Lung microvascular endothelial cell (primary cell): ENCODE data around the gene NBEA. TPM values are rescaled to one million over a fixed set of nuclear protein-coding genes. Genes with fewer than 3 reads are reported as not detected.
"Not testable (repeated sequence)": the region's sequence is repeated elsewhere in the genome, so short reads cannot be mapped to it uniquely, and the experiment has no call there.

Experiments used
- DNase-seq, 2 donors: peaks; one replicate each; pipeline versions ENCODE4 v3.0.0 to v3.0.0-alpha.2; 2010; ENCODE audit warnings: low read depth in 2 of 2
- total RNA-seq: library from RNA; depleted of rRNA; stranded (reverse); fragments of >200 nt; gene quantifications from 2 replicates; pipeline ENCODE4 v1.2.1, GENCODE V29; 2014

Gene NBEA, protein sequence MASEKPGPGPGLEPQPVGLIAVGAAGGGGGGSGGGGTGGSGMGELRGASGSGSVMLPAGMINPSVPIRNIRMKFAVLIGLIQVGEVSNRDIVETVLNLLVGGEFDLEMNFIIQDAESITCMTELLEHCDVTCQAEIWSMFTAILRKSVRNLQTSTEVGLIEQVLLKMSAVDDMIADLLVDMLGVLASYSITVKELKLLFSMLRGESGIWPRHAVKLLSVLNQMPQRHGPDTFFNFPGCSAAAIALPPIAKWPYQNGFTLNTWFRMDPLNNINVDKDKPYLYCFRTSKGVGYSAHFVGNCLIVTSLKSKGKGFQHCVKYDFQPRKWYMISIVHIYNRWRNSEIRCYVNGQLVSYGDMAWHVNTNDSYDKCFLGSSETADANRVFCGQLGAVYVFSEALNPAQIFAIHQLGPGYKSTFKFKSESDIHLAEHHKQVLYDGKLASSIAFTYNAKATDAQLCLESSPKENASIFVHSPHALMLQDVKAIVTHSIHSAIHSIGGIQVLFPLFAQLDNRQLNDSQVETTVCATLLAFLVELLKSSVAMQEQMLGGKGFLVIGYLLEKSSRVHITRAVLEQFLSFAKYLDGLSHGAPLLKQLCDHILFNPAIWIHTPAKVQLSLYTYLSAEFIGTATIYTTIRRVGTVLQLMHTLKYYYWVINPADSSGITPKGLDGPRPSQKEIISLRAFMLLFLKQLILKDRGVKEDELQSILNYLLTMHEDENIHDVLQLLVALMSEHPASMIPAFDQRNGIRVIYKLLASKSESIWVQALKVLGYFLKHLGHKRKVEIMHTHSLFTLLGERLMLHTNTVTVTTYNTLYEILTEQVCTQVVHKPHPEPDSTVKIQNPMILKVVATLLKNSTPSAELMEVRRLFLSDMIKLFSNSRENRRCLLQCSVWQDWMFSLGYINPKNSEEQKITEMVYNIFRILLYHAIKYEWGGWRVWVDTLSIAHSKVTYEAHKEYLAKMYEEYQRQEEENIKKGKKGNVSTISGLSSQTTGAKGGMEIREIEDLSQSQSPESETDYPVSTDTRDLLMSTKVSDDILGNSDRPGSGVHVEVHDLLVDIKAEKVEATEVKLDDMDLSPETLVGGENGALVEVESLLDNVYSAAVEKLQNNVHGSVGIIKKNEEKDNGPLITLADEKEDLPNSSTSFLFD (N-terminal part only)
- 0.65 and 1.4 TPM in 2 replicates for total RNA-seq

DNA sequence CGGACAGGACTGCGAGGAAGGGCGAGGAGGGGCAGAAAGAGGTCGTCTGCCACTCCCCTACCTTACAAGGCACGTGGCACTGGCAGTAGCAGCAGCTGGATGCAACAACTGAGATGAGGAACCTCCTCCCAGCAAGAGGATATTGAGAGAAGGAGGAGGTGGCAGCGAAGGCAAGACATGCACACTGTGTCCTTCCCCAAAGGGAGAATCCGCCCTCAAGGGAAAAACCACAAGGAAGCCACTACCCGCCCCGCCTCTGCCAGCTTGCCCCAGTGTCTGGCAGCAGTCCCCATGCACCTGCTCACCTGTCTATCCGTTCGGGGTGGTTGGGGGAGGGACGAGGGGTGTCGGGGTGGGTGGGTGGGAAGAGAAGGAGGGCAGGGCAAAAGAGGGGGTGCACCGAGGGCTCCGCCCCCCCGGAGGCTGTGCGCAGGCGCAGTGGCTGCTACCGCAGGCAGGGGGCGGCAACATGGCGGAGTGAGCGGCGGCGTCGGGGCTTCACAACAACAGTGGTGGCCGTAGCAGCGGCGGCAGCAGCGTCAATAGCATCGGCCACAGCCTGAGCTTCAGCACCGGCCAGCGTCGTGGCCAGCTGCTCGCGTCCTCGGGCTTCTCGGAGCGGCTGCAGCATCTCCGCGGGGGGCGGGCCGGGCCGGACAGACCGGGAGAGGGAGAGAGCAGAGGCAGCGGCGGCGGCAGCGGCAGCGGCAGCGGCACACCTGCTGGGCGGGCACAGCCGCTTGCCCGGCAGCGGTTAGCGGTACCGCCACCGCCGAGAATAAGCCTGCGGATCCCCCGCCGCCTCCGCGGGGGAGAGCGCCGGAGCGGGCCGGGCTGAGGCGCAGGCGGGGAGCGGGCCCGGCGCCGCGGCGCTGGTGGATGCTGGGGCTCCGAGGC, at the start of gene NBEA:
TSS of gene NBEA (plus strand) at position 436 of the 897 bp plus-strand sequence. CDS start 551 bp downstream, outside the sequence.
- peak; percentile 69 for DNase-seq

DNA sequence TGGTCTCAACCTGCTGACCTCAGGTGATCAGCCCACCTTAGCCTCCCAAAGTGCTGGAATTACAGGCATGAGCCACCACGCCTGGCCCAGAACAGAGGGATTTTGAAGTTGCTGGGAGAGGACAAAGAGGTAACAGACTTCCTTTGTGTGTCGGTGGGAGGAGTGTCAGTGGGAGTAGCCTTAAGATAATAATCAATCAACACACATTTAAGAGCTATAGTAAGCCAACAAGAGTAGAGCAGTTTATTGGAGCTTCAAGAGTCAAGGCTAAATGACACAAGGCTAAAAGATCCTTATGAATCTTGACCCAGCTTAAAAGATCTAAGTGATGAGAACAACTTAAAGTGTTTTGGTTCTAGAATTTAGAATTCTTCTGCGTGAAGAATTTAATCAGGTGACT, 47.3 kb upstream of the NBEA start:
- DNase-seq = no peak

DNA sequence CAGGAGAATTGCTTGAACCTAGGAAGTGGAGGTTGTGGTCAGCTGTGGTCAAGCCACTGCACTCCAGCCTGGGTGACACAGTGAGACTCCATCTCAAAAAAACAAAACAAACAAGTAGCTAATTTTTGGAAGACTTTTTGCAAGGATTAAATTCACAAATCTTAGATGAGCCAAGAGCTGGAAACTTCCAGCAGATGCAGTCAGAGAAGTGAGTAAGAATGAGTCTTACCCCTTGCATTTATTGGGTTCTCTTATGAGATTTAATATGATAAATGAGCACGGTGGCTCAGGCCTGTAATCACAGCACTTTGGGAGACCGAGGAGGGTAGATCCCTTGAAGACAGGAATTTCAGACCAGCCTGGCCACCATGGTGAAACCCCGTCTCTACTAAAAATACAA, 44.9 kb upstream of the NBEA start:
- DNase-seq = no peak

DNA sequence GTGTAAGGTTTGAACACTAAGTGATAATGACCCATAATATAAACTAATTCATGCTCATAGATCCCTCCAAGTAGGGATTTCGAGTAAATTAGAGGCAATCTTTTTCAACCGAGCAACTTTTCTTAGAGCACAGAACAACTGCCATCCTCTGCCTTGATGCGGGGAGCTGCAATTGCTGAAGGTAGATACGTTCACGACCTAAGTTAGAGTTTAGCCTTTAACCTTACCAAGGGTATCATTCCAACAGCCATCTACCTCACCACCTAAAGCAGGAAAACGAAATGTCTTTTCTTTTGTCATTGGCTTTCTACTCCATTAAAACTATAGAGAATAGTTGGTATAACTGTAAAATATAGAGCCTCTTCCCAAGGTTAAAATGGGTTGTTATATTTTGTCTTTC, 42.2 kb upstream of the NBEA start:
- no peak for DNase-seq

DNA sequence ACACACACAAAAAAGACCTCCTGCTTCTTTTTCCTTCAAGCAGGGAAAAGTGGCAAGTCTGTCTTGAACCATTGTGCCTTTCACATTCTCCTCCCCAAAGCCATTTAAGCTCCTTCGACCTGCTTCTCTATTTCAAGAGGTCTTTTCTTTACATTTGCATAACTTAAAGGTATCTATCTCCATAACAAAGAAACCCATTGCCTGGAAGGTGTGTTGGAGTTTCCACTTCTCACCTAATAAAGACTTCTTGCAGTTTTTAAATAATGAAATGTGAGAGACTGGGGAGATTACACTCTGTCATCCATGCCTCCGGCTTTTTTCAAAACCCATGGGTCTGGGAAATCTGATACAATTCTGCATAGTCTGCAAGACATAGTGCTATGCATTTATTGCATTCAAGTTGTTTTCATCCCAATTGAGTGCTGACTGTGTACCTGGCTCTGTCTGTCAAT, 41.8 kb upstream of the NBEA start:
- DNase-seq = no peak

DNA sequence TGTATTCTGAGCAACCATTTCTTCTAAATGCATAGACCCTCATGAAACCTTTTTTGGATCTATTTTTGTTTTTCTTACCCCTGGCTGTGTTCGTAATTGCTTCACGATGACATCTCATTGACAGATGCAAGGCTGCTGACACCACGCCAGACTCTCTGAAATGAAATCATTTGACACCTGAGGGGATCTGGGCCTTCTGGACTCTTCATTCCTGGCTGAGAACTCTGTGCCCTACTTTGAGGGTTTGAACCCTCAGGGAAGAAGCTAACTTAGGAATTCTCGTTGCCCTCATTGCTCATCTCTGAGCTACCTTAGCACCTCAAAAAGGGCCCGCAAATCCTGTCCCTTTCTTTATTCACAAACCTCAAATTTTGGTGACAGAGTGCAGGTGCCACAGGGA, 40.5 kb upstream of the NBEA start:
- DNase-seq = no peak

DNA sequence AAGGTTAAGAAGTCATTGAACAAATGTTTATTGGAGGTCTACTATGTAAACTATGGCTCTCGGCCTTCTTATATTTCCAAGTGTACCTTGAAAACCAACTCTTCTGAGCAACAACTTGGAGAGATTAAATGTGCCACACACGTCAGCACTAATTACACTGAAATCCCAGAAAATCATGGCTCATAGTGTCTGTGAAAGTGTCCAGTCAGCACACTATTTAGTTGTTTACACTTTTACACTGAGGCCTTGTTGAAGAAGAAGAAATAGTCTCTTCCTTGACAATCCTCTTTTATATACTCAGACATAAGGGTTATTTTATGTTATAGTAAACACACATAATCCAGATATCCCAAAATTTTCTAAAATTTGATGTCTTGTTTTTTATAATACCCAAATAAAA, 30.9 kb upstream of the NBEA start:
- no peak for DNase-seq

DNA sequence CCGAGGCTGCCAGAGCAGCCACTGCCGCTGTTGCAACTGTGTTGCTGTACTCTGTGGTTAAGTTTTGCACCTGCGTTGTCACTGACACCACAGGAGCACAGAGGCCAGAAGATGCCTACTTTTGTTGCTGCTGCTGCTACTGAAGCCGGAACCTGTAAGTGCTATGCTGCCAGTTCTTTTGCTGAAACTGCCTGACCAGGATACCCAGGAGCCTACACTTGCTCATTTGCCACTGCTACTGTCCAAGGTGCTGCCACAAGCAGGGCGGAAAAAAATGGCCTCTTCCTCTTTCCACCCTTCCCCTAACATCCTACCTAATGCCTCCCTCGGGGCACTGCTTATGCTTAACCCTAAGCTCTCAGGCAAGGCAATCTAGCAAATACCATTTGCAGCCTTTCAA, 29.0 kb upstream of the NBEA start:
- DNase-seq = peak in 1 of 2 donors; percentile 7

DNA sequence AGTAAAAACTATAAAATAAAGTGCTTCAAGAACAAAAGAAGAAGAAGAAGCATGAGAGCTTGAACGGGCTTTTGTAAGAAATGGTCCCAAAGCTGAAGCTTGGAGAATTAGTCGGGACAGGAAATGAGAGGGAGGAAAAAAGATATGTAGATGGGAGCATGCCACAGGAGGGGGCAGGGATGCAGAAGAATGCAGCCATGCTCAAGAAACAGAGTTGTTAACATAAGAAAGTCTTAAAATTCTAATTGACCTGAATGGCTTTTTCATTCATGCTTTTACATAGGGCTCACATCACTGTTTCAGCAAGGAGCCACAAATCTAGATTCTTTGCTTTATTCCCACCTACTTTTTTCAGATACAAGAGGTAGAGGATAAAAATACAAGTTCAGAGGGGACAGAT, 27.7 kb upstream of the NBEA start:
- no peak for DNase-seq

DNA sequence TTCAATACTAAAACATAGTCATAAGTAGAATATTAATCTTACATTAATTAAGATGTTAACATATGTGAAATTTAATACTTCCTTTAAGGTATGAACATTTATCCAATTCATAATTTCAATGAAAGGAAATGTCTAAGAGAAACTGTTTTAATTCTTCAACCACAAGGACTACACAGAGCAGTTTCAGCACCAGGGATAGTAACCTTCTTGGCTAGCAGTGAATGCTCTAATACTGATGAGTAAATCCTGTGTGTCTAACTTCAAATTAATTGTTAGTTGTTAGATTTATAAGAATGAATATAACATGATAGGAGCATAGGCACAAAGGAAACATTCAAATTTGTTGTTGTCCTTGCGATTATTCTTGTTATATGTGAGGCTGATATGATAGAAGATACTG, 15.6 kb upstream of the NBEA start:
- DNase-seq = peak; percentile 31 to 72

DNA sequence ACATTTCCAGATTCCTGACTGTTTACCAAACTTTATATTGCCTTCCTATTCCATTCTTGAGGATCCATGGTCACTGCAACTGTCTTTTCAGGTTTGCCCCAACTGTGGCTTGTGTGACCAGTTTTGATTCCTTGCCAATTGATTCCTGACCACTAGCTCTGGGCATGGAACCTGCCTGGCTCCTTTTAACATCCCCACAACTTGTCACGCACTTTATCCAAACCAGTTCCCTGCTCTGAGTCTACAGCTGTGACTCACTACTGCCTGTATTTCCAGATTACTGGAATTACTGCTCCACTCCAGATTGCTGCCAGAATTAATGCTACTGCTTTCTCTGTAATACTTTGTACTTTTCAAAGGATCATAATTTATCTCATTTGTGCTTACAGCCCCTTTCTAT, 13.4 kb upstream of the NBEA start:
- not testable (repeated sequence) for DNase-seq

DNA sequence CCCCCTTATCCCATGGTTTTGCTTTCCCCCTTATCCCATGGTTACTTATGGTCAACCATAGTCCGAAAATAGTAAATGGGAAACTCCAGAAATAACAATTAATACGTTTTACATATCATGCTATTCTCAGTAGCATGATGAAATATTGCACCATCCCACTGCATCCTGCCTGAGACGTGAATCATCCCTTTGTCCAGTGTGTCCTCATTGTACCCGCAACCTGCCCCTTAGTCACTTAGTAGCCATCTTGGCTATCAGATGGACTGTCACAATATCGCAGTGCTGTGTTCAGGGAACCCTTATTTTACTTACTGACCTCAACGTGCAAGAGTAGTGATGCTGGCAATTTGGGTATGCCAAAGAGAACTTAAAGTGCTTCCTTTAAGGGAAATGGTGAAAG, 10.5 kb upstream of the NBEA start:
- peak in 1 of 2 donors; percentile 1 for DNase-seq

DNA sequence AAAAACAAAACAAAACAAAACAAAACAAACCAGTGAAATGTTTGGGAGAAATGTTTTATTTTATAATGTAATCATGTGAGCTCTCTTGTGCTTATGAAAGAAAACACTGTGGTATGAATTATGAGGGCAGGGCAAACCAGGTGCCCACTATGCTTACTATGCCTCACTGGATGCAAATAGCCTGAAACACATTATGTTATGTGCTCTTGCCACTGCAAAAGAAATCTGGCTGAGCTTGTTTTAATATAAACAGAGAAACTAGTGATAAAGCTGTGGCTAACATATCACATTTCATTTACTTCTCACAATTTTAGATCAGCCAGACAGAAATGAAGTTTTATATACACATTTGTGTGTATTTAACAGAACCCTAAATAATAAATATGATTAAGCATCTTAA, 8.7 kb upstream of the NBEA start:
- no peak for DNase-seq

DNA sequence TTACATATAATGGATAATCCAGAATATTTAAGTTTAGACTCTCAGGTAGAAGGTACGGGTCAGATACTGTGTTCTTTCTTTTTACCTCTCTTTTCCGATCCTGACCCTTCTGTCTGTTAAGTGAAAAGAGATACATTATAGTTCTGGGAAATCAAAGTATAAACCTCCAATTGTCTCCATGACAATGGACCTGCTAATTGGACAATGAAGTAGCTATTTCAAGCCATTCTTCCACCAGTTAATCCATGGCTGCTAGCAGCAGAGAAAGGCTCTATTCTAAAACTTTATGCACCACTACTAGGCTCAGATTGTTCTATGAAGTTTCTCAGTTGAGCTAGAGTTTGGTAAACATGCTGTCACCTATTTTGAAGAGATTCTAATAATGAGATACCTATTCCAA, 8.3 kb upstream of the NBEA start:
- DNase-seq = no peak

DNA sequence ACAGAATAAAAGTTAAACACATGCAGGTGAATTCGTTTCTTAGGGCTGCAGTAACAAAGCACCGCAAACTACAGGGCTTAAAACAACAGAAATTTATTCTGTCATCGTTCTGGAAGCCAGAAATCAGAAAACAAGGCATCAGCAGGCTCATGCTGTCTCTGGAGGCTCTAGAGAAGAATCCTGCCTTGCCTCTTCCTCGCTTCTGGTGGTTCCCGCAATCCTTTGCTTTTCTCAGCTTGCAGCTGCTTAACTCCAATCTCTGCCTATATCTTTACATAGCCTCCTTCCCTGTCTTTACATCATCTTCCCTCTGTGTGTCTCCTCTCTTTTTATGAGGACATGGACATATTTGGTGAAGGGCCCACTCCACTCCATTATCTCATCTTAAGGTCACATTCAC, 6.2 kb upstream of the NBEA start:
- DNase-seq = no peak

DNA sequence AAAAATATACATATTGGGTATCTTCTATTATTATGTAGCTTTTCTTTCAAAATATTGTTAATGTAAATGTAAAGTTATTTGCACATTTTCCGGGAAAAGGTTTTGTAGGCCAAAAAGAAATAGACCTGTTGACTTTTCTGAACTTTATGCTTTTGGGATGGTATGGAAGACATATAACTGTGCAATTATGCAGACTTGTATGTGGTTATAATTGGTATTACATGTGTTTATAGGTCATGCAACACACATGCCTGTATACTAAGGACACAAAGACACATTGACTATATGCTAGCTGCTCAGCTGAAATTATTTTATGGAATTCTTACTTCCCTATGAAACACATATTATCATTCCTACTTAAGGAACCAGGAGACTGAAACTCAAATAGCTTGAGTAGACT, 2.3 kb upstream of the NBEA start:
- DNase-seq = no peak

DNA sequence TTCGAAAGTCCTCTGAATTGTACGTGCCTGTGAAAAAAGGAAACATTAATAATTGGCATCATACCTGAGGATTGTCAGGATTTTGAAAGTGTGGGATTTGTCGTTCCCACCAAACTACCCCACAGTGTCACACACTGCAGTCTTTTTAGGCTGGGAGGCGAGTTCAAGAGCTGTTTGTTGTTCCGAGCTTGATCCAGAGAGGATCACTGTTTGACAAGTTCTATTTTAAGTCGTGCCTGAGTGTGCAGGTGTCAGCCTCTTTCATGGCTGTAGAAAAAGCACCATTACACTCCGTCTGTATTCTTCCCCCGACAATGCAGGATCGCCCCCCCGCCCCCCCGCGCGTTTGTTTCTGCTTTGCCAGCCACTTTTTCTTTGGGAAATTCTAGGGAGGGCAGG, 635 bp upstream of the NBEA start:
- DNase-seq = no peak

DNA sequence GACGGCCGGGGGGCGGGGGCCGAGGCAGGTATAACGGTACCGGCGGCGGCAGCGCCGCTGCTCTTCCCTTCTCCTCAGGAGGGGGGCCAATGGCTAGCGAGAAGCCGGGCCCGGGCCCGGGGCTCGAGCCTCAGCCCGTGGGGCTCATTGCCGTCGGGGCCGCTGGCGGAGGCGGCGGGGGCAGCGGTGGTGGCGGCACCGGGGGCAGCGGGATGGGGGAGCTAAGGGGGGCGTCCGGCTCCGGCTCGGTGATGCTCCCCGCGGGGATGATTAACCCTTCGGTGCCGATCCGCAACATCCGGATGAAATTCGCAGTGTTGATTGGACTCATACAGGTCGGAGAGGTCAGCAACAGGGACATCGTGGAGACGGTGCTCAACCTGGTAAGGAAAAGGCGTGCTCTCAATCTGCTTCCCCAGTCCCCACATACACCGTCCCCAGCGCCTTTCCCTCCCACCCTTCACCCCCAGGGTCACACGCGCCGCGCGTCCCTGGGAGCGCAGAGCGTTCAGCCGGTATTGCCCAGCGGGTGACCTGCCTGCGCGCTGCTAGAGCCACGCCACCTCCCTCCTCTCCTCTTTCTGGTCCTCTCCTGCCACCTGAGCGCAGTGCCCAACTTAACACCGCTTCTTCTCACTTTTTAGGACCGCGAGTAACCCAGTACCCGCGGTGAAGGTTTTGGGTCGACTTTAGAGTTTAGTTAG, 814 bp downstream of the NBEA start:
- no peak for DNase-seq

DNA sequence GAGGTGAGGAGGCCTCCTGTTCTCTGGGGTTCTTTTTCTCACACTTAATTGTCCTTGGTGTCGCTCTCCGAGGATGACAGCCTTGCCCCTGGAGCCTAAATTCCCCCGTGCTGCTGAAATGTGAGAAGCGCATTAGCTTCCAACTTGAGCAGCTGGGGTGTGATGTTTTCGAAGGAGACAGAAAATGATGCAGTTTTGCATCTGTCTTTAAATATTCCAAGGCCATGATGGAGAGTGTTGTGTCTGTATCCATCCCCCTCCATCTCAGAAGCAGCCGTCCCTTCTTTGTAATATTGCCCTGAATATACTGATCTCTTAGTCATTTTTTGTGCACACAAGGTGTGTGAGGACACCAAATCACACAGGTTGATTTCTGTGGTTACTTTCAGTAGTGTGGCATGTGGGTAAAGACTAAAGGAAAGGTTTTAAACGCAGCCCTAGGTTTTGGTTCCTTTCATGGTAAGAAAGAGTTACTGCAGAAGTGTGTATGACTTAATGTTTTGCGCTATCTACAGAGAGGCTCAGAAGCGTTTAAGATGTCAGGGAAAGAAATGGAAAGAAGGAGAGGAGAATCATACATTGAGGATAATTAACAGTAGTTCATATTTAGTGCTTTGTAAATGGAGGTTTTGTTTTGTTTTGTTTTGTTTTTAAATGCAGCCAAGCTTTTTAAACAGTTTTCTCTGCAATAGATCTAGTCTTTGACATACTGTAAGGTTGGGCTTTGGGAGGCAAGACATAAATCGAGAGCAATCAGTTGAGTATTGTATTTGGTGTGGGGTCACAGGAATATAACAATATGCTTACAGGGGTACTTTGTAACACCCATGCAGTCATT, 1.6 kb downstream of the NBEA start:
- no peak for DNase-seq

DNA sequence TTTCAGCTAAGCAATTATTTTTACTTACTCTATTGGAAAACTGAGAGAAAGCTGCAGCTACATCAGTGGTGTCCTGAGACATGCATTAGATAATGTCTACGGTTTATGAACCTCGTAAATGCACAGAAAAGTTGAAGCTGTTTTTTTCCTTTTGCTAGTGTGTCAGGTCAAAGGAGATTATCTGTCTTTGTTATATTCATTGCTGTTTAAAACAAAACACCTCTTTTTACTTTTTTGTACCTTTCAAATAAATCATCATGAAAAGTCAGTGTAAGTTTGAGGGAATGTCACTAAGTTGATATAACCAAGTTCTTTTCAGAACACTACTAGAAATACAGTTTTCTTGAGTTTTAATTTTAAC, 2.2 kb downstream of the NBEA start:
- no peak for DNase-seq
